Measurements from ENCODE around the gene ADAMTSL4.

Gene ADAMTSL4

GRCh38 chr1:150548632-150549495 is at the start of gene ADAMTSL4:
ADAMTSL4 (plus strand) TSS chr1:150549408; CDS start chr1:150552289, 2,881 bp downstream.
- peak; percentile 17 for DNase-seq

- no peak for DNase-seq
Measured at GRCh38 chr1:150505431-150505830, 43.8 kb upstream of the ADAMTSL4 start.

GRCh38 chr1:150507912-150508864 is 41.0 kb upstream of the ADAMTSL4 start, which contains the start of gene ECM1:
ECM1 (plus strand) TSS chr1:150508109; CDS start chr1:150508210, 101 bp downstream.
- no peak for DNase-seq

GRCh38 chr1:150508982-150509381 is 40.2 kb upstream of the ADAMTSL4 start:
- DNase-seq: no peak

GRCh38 chr1:150511551-150511950 is 37.7 kb upstream of the ADAMTSL4 start:
- DNase-seq: no peak

GRCh38 chr1:150511985-150512660 is 37.1 kb upstream of the ADAMTSL4 start:
- DNase-seq: no peak

- no peak for DNase-seq
Measured at GRCh38 chr1:150512846-150513245, 36.4 kb upstream of the ADAMTSL4 start.

GRCh38 chr1:150513351-150513791 is 35.8 kb upstream of the ADAMTSL4 start:
- peak; percentile 37 for DNase-seq

GRCh38 chr1:150514260-150514659 is 34.9 kb upstream of the ADAMTSL4 start:
- no peak for DNase-seq

GRCh38 chr1:150514913-150515327 is 34.3 kb upstream of the ADAMTSL4 start:
- DNase-seq: no peak

- DNase-seq: peak; percentile 94
Measured at GRCh38 chr1:150515328-150516049, 33.7 kb upstream of the ADAMTSL4 start, which contains the start of gene FALEC. FALEC (plus strand) TSS chr1:150515752.

- DNase-seq: peak; percentile 40
Measured at GRCh38 chr1:150516050-150516591, 33.1 kb upstream of the ADAMTSL4 start.

GRCh38 chr1:150516616-150517015 is 32.6 kb upstream of the ADAMTSL4 start:
- DNase-seq: peak; percentile 10

- no peak for DNase-seq
Measured at GRCh38 chr1:150521196-150521968, 27.8 kb upstream of the ADAMTSL4 start.

GRCh38 chr1:150525348-150525747 is 23.9 kb upstream of the ADAMTSL4 start:
- no peak for DNase-seq

GRCh38 chr1:150528196-150528595 is 21.0 kb upstream of the ADAMTSL4 start:
- no peak for DNase-seq

- no peak for DNase-seq
Measured at GRCh38 chr1:150529017-150529416, 20.2 kb upstream of the ADAMTSL4 start.

- DNase-seq: no peak
Measured at GRCh38 chr1:150530491-150531159, 18.6 kb upstream of the ADAMTSL4 start.

GRCh38 chr1:150532860-150533259 is 16.3 kb upstream of the ADAMTSL4 start:
- DNase-seq: no peak

- DNase-seq: no peak
Measured at GRCh38 chr1:150534002-150534401, 15.2 kb upstream of the ADAMTSL4 start.
